T47D (cell line): ENCODE results near the gene HOXA10.

ENCODE experiments used
- DNase-seq, 2 experiments: peaks; one replicate each; pipeline versions ENCODE4 v3.0.0 to v3.0.0-alpha.2; 2011 to 2012; ENCODE audit warnings: low read depth in 1 of 2, low spot score in 1 of 2
- JUND ChIP-seq: IDR thresholded peaks from 2 replicates; pipeline ENCODE4 v1.6.1; 2012; ENCODE audit warnings: low read depth
- in situ Hi-C: cut with HindIII; loops from 2 replicates; pipeline ENCODE4 v1.10.0; 2016; ENCODE audit warnings: low sequenced_read_pairs, low pct_unique_long_range_greater_than_20kb

The HOXA10 gene

DNA sequence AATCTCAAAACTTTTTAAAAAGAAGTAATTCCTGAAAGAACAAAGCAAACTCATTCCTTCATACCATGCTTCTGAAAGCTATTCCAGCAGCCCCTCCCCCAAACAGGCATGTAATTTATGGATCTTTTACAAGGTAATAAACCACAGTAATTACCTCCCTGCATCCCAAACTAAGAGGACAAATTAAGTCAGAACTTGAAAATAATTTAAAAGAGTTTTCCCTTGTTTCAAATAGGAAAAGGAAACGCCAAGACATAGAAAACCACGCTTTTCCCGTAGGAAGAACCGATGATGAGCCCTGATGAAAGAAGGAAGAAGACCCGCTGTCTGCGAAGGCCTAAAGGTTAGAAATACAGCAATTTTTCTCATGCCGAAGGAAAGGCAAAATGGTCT lies 52.4 kb downstream of the HOXA10 start:
- no peak for DNase-seq
- in situ Hi-C loops = no loop called here
- TF ChIP-seq JUND = no peak
